Ishikawa (cell line): ENCODE data around the gene GNRH2.

ENCODE experiments used
- EGR1 ChIP-seq: IDR thresholded peaks from 2 replicates; pipeline ENCODE4 v1.6.1; 2012
- EP300 ChIP-seq: IDR thresholded peaks from 2 replicates; pipeline ENCODE4 v1.6.1; 2012; ENCODE audit warnings: borderline replicate concordance
- TAF1 ChIP-seq: IDR thresholded peaks from 2 replicates; pipeline ENCODE4 v1.6.1; 2012; ENCODE audit warnings: low read depth, mild to moderate bottlenecking
- TCF12 ChIP-seq: IDR thresholded peaks from 2 replicates; pipeline ENCODE4 v1.6.1; 2012; ENCODE audit warnings: low read depth
- TEAD4 ChIP-seq: IDR thresholded peaks from 2 replicates; pipeline ENCODE4 v1.6.1; 2012
- TF ChIP-seq, protein P1 (sequence below): IDR thresholded peaks from 2 replicates; pipeline ENCODE4 v1.6.1; 2012

GNRH2 gene

GRCh38 chr20:3094848-3095629 is 51.6 kb downstream of the GNRH2 start:
- TF ChIP-seq TEAD4 (no peak), EP300 (no peak), EGR1 (no peak), TAF1 (no peak), TCF12 (no peak)
- TF ChIP-seq, protein P1, sequence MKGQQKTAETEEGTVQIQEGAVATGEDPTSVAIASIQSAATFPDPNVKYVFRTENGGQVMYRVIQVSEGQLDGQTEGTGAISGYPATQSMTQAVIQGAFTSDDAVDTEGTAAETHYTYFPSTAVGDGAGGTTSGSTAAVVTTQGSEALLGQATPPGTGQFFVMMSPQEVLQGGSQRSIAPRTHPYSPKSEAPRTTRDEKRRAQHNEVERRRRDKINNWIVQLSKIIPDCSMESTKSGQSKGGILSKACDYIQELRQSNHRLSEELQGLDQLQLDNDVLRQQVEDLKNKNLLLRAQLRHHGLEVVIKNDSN, result no peak
